ENCODE data around the gene CCS.

GRCh38 chr11:66638177-66639065, 45.4 kb downstream of the CCS start, which contains the start of gene RBM4:
- peak; percentile 98 for TF ChIP-seq POLR2AphosphoS5 (IDR thresholded peaks at IDR 0.05; ENCODE audit: borderline replicate concordance, low read depth, low read length)
- no peak for TF ChIP-seq EZH2 (IDR thresholded peaks at IDR 0.05)

Data from SK-N-MC (cell line).